Fibroblast of lung (primary cell): ENCODE measurements around the gene GHRH.

Experiments
- EZH2 ChIP-seq: IDR thresholded peaks from 2 replicates; pipeline ENCODE4 v1.5.1; 2012; ENCODE audit warnings: low read length, control low read depth, mild to moderate bottlenecking; ENCODE audit errors: missing control alignments
- TF ChIP-seq, protein P1 (sequence below), 2 donors: IDR thresholded peaks in 1 of 2; conservative IDR thresholded peaks in 1 of 2; 1 replicate in 1 of 2; 2 replicates in 1 of 2; pipeline ENCODE4 v1.5.1; 2011 to 2012; ENCODE audit warnings: low read length in 2 of 2, control low read depth in 1 of 2, inconsistent platforms in 1 of 2, low read depth in 1 of 2, mild to moderate bottlenecking in 1 of 2

GRCh38 chr20:37257530-37257929 is 4.1 kb downstream of the GHRH start:
- TF ChIP-seq, protein P1, sequence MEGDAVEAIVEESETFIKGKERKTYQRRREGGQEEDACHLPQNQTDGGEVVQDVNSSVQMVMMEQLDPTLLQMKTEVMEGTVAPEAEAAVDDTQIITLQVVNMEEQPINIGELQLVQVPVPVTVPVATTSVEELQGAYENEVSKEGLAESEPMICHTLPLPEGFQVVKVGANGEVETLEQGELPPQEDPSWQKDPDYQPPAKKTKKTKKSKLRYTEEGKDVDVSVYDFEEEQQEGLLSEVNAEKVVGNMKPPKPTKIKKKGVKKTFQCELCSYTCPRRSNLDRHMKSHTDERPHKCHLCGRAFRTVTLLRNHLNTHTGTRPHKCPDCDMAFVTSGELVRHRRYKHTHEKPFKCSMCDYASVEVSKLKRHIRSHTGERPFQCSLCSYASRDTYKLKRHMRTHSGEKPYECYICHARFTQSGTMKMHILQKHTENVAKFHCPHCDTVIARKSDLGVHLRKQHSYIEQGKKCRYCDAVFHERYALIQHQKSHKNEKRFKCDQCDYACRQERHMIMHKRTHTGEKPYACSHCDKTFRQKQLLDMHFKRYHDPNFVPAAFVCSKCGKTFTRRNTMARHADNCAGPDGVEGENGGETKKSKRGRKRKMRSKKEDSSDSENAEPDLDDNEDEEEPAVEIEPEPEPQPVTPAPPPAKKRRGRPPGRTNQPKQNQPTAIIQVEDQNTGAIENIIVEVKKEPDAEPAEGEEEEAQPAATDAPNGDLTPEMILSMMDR (conservative IDR thresholded peaks at IDR 0.05 in 1 of 2, IDR thresholded peaks at IDR 0.05 in 1 of 2; ENCODE audit: low read depth in 1 of 2, low read length in 2 of 2) = no peak
- no peak for TF ChIP-seq EZH2
